Gastrocnemius medialis (tissue), 4 donors: Measurements from ENCODE around the gene SPECC1. TPM values are rescaled to one million over a fixed set of nuclear protein-coding genes. Genes with fewer than 3 reads are reported as not detected.

ENCODE experiments used
- total RNA-seq, 4 donors: library from RNA; depleted of rRNA; stranded (reverse); fragments of >200 nt; gene quantifications; one replicate each; pipeline versions ENCODE4 v1.1.0 to v1.2.3, GENCODE V29; 2016

SPECC1 gene
- total RNA-seq, 4 donors from 2014 or later, result 6.1 to 17.9 (median 9.5) TPM

Other genes with a start within 250 kb of the SPECC1 start
- gene ULK2, start 141.4 kb upstream of the SPECC1 start, total RNA-seq, result 10 to 100 TPM in 3 of 4 donors, 1 to 10 TPM in 1; 7.4 to 20.4 (median 14.2) TPM
- gene AKAP10, start 31.5 kb upstream of the SPECC1 start, total RNA-seq, result 10 to 100 TPM in 2 of 4 donors, 1 to 10 TPM in 2; 6.1 to 26.1 (median 9.9) TPM